IPS-18a (cell line): ENCODE measurements around the gene VPS13C.

Experiments
- H3K27ac ChIP-seq: one replicate; pipeline ENCODE4 v1.5.1; 2013; ENCODE audit warnings: low read length
- H3K27me3 ChIP-seq: one replicate; pipeline ENCODE4 v1.6.1; 2013; ENCODE audit warnings: mild to moderate bottlenecking, low read length; ENCODE audit not compliant: control insufficient read depth, insufficient read depth
- H3K36me3 ChIP-seq: one replicate; pipeline ENCODE4 v1.6.1; 2013; ENCODE audit warnings: low read depth, low read length; ENCODE audit not compliant: control insufficient read depth
- H3K4me1 ChIP-seq: one replicate; pipeline ENCODE4 v1.6.1; 2013; ENCODE audit warnings: low read depth, low read length; ENCODE audit not compliant: control insufficient read depth
- H3K4me3 ChIP-seq: one replicate; pipeline ENCODE4 v1.5.1; 2013; ENCODE audit warnings: low read length
- H3K9ac ChIP-seq: one replicate; pipeline ENCODE4 v1.6.1; 2013; ENCODE audit warnings: mild to moderate bottlenecking, low read length, moderate library complexity
- H3K9me3 ChIP-seq: one replicate; pipeline ENCODE4 v1.6.1; 2013; ENCODE audit warnings: low read depth, low read length; ENCODE audit not compliant: control insufficient read depth

The VPS13C gene

DNA sequence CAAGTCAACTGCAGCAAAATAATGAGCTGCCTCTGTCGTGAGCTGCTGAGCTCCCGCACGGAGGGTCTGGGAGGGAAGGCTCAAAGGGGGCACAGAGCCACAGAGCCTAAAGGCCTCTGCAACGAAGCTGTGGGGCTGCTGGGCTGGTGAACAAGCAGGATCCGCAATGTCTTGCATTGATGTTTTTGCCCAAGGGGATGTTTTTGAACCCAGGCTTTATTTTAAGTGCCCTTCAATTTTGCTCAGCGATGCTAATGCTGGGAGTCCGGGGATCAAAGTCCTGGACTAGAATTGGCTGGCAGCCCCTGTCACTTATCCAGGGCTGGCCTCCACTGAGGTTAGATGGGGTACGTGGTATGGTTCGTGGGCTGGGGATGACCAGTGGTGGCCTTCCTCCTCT, 240.0 kb downstream of the VPS13C start:
- no peak overlapping the region for H3K27ac ChIP-seq
- no peaks in the 10 kb centered on the region for H3K27me3 ChIP-seq
- H3K4me1 ChIP-seq: no peaks in the 10 kb centered on the region
- H3K36me3 ChIP-seq: no peaks in the 10 kb centered on the region
- no peak overlapping the region for H3K4me3 ChIP-seq
- no peaks in the 10 kb centered on the region for H3K9me3 ChIP-seq
- H3K9ac ChIP-seq: no peak overlapping the region

DNA sequence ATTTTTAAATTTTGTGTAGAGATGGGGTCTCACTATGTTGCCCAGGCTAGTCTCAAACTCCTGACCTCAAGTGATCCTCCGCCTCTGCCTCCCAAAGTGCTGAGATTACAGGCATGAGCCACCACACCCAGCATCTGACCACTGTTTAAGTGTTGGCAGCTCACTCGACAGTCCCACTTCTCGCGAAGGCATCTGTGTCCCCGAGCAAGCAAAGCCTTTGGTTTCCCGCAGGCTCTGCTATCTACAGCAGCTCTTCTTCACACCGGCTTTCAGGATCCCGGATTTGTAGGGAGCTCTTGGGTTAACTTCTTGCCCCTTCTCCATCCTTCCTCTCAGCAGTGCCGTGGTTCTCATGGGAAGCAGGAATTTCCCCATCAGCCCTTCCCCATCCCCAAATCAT, 240.9 kb downstream of the VPS13C start:
- H3K9ac ChIP-seq: no peak overlapping the region
- H3K36me3 ChIP-seq: no peaks in the 10 kb centered on the region
- H3K4me1 ChIP-seq: no peaks in the 10 kb centered on the region
- no peaks in the 10 kb centered on the region for H3K27me3 ChIP-seq
- no peak overlapping the region for H3K4me3 ChIP-seq
- H3K9me3 ChIP-seq: no peaks in the 10 kb centered on the region
- H3K27ac ChIP-seq: no peak overlapping the region

DNA sequence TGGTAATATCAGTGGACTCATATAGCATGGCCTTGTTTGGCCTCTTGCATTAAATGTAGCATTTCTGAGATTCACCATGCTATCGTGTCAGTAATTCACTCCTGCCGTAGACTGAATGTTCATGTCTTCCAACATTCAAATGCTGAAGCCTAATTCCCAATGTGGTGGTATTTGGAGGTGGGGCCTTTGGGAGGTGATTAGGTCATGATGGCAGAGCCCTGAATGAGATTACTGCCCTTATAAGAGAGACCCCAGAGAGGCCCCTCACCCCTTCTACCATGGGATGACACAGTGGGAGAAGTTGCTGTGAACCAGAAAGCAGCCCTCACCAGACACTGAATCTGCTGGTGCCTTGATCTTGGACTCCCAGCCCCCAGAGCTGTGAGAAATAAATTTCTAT, 241.4 kb downstream of the VPS13C start:
- Histone ChIP-seq H3K4me3 (no peak overlapping the region), H3K36me3 (no peaks in the 10 kb centered on the region), H3K4me1 (no peaks in the 10 kb centered on the region), H3K27me3 (no peaks in the 10 kb centered on the region), H3K9ac (no peak overlapping the region), H3K9me3 (no peaks in the 10 kb centered on the region), H3K27ac (no peak overlapping the region)

DNA sequence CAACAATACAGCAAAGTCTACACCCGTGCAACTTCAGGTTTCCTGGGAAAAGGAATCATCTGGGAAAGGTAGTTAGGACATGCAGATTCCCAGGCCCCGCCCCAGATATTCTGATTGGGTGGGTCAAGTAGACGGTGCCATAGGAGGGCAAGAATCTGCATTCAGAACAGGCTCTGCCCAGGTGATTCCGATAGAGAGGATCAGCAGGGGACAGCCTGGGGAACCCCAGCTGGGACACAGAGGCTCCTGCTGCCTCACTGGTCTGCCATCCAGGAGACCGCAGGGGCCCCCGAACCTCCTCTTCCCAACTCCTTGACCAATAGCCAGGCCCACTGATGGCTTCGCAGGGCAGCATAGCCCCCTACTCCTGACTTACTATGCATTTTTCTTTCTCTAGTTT, 243.4 kb downstream of the VPS13C start:
- Histone ChIP-seq H3K9me3 (no peaks in the 10 kb centered on the region), H3K9ac (no peak overlapping the region), H3K27me3 (no peaks in the 10 kb centered on the region), H3K4me3 (no peak overlapping the region), H3K4me1 (no peaks in the 10 kb centered on the region), H3K36me3 (no peaks in the 10 kb centered on the region), H3K27ac (no peak overlapping the region)

DNA sequence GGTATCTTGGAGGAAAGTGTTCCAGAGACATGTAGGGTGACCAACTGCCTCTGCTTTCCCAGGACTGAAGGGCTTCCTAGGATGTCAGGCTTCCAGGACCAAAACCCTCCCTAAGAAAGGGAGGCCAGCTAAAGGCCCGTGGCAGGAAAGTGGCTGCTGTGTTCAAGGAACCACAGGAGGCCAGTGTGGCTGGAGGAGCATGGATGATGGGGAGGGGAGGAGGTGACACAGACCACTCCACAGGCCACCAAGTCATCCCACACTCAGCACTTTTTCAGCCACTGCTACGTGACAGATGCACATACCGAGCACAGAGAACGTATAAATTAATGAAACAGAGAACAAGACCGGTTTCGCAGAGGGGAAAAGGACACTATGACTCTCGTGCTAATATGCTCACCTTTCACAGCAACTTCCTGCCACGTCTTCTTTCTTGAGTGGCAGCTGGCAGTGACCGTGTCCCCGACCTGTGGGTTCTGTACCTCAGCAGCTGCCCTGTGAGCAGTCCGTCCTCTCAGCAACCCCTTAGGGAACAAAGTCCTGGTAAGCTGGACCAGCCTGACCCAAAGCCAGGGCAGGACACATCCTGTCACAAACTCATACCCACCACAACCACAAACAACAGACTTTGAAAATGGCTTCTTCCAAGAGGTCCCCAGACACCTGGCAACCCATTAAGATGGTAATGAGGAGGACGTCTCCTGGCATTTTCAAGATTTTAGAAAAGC, 244.7 kb downstream of the VPS13C start:
- H3K27me3 ChIP-seq: no peaks in the 10 kb centered on the region
- H3K4me1 ChIP-seq: no peaks in the 10 kb centered on the region
- H3K27ac ChIP-seq: no peak overlapping the region
- no peaks in the 10 kb centered on the region for H3K9me3 ChIP-seq
- H3K36me3 ChIP-seq: no peaks in the 10 kb centered on the region
- no peak overlapping the region for H3K9ac ChIP-seq
- H3K4me3 ChIP-seq: no peak overlapping the region

DNA sequence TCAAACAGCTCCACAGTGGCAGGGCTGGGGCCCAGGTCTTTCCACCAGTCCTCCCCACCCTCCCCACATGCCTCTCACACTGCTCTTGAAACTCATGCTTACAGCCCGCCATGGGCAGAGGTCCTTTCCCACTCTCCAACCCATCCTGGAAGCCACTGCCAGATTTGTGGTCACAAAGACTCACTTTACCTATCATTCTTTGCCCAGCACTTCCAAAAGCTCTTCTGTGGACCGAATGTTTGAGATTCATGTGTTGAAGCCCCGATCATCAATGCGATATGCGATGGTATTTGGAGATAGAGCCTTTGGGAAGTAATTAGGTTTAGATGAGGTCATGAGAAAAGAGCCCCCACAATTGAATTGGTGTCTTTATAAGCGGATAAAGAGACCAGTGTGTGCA, 247.8 kb downstream of the VPS13C start:
- Histone ChIP-seq H3K4me1 (no peaks in the 10 kb centered on the region), H3K27ac (no peak overlapping the region), H3K4me3 (no peak overlapping the region), H3K9me3 (no peaks in the 10 kb centered on the region), H3K27me3 (no peaks in the 10 kb centered on the region), H3K36me3 (no peaks in the 10 kb centered on the region), H3K9ac (no peak overlapping the region)

DNA sequence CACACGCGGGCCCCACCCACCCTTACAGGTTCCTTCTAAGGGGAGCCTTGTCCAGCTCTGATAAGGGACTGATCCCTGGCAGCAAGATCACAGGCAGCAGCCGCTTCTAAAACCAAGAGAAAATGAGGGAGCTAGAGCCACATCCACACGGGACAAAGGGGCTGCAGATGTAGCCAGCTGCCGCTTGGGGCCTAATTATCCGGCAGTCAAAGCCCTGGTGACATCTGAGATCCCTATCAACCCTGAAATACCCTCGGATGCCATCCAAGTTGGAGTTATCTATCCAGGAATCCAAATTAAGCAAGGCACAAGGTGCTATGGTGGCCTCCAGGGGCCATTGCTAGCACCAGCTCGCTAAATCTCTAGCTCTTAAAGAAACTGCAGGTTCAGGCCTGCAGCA, 248.3 kb downstream of the VPS13C start:
- no peaks in the 10 kb centered on the region for H3K36me3 ChIP-seq
- no peak overlapping the region for H3K9ac ChIP-seq
- H3K27ac ChIP-seq: no peak overlapping the region
- no peaks in the 10 kb centered on the region for H3K4me1 ChIP-seq
- no peak overlapping the region for H3K4me3 ChIP-seq
- no peaks in the 10 kb centered on the region for H3K9me3 ChIP-seq
- H3K27me3 ChIP-seq: no peaks in the 10 kb centered on the region

DNA sequence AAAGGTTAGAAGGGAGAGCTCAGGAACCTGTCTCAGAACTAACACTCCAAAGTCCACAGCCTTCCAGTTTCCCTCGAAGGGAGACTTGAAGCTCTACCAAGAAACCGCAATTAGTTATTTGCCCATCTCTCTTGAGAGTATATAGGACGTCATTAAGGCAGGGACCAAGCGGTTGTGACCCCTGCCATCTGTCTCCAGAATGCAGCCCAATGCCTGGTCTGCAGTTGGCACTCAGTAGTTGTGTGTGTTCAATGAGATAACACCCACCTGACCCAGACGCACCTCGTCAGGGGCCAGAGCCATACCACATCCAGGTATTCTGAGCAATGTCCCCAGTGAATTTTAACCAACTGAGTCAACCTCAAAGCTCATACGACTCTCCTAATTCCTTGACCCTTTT, 251.0 kb downstream of the VPS13C start:
- no peak overlapping the region for H3K9ac ChIP-seq
- H3K4me3 ChIP-seq: no peak overlapping the region
- no peaks in the 10 kb centered on the region for H3K9me3 ChIP-seq
- H3K36me3 ChIP-seq: no peaks in the 10 kb centered on the region
- H3K27me3 ChIP-seq: no peaks in the 10 kb centered on the region
- H3K27ac ChIP-seq: no peak overlapping the region
- H3K4me1 ChIP-seq: no peaks in the 10 kb centered on the region

DNA sequence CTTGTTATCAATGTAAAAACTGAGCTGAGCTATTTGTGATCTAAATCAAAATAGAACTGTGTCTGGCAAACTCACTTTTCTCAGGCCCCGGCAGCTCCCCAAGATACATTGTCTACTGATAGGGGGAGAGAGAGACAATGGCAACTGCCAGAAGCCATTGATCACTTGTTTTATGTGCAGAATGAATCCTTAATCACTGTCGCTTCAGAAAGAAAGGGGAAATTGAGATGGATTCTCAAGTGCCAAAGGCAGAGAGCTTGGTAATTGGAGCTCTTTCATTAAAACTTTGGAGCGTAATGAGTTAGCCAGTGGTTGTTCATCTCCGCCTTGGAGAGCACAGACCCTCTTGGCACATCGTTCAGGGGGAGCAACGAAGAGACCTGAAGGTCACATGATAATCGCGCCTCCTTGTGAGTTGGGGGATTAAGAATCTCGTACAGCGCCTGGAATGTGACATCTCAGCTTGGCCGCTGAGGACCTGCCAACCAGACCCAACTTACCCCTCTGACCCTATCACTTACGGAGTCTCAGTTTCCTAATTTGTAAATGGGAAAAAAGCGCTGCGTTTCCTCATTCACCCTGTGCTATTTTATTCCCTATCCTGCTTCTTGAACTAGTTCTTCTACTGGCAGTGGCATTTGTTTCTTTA, 252.8 kb downstream of the VPS13C start:
- Histone ChIP-seq H3K27ac (no peak overlapping the region), H3K4me1 (no peaks in the 10 kb centered on the region), H3K9me3 (no peaks in the 10 kb centered on the region), H3K4me3 (no peak overlapping the region), H3K9ac (no peak overlapping the region), H3K27me3 (no peaks in the 10 kb centered on the region), H3K36me3 (no peaks in the 10 kb centered on the region)
